Natural killer cell (primary cell): ENCODE results near the gene PCSK5. TPM values are rescaled to one million over a fixed set of nuclear protein-coding genes. Genes with fewer than 3 reads are reported as not detected.

Experiments used
- ATAC-seq, 3 donors: fragments of 150-1000 bp in 2 of 3; fragments of 200-7000 bp in 1 of 3; cut with Tn5 transposase; 1 replicate in 1 of 3; 2 replicates in 2 of 3; pipeline ENCODE4 v1.10.0; 2021; ENCODE audit warnings: mild to moderate bottlenecking in 2 of 3, moderate library complexity in 2 of 3
- DNase-seq, 2 donors: peaks; one replicate each; pipeline versions ENCODE4 v3.0.0 to v3.0.0-alpha.2; 2013 to 2021; ENCODE audit warnings: mixed read lengths in 1 of 2
- H3K27ac ChIP-seq: one replicate; pipeline ENCODE4 v1.5.1; 2013; ENCODE audit warnings: mild to moderate bottlenecking, low read length
- H3K27me3 ChIP-seq: one replicate; pipeline ENCODE4 v1.6.1; 2013; ENCODE audit warnings: low read length; ENCODE audit not compliant: control insufficient read depth, insufficient read depth
- H3K36me3 ChIP-seq: one replicate; pipeline ENCODE4 v1.6.1; 2013; ENCODE audit warnings: low read length; ENCODE audit not compliant: control insufficient read depth, insufficient read depth
- H3K4me1 ChIP-seq: one replicate; pipeline ENCODE4 v1.6.1; 2013; ENCODE audit warnings: low read length; ENCODE audit not compliant: control insufficient read depth, insufficient read depth
- H3K4me3 ChIP-seq: one replicate; pipeline ENCODE4 v1.5.1; 2013; ENCODE audit warnings: low read length
- H3K9me3 ChIP-seq: one replicate; pipeline ENCODE4 v1.6.1; 2013; ENCODE audit warnings: low read length; ENCODE audit not compliant: control insufficient read depth, insufficient read depth
- H3K27ac Mint-ChIP-seq, 2 donors: one replicate each; pipeline ENCODE4 v1.8.0; 2022; ENCODE audit warnings: mild to moderate bottlenecking in 2 of 2, mixed read lengths in 2 of 2, moderate library complexity in 1 of 2
- H3K27me3 Mint-ChIP-seq, 2 donors: one replicate each; pipeline ENCODE4 v1.8.0; 2022; ENCODE audit warnings: low read depth in 2 of 2, mixed read lengths in 2 of 2
- H3K36me3 Mint-ChIP-seq: one replicate; pipeline ENCODE4 v1.8.0; 2022; ENCODE audit warnings: mixed read lengths
- H3K4me1 Mint-ChIP-seq, 2 donors: one replicate each; pipeline ENCODE4 v1.8.0; 2022; ENCODE audit warnings: mixed read lengths in 2 of 2
- H3K4me3 Mint-ChIP-seq: one replicate; pipeline ENCODE4 v1.8.0; 2022; ENCODE audit warnings: mild to moderate bottlenecking, moderate library complexity, mixed read lengths
- H3K9me3 Mint-ChIP-seq, 2 donors: one replicate each; pipeline ENCODE4 v1.8.0; 2022; ENCODE audit warnings: mixed read lengths in 2 of 2
- CTCF ChIP-seq: fragments of 200-600 bp; IDR thresholded peaks from one replicate; pipeline ENCODE4 v1.8.0; 2022; ENCODE audit warnings: antibody characterized with exemption
- WGBS: methylation state at CpG from one replicate; pipeline ENCODE4 v1.1.7; 2013; ENCODE audit warnings: missing lambda C conversion rate; ENCODE audit not compliant: insufficient coverage; 5-methylcytosine and 5-hydroxymethylcytosine counted together
- intact Hi-C: fragments of 100-400 bp; cut with micrococcal nuclease; formaldehyde crosslinking; loops from one replicate; pipeline ENCODE4 v1.14.2; 2022
- total RNA-seq, 4 donors: library from RNA; stranded (reverse); fragments of 120-200 nt in 1 of 4; gene quantifications; one replicate each; pipeline versions ENCODE4 v1.2.3 to v1.2.4, GENCODE V29; 2013 to 2022

PCSK5 gene
- total RNA-seq, 3 donors from 2014 or later (not counting 1 experiment from before 2014, with no cell fraction given), result 2.4 to 13.2 (median 5.7) TPM

GRCh38 chr9:76200315-76200714, 309.8 kb downstream of the PCSK5 start:
- Histone ChIP-seq H3K9me3 (no peaks in the 10 kb centered on the region), H3K4me3 (no peak overlapping the region), H3K4me1 (no peaks in the 10 kb centered on the region), H3K27ac (no peak overlapping the region), H3K27me3 (no peaks in the 10 kb centered on the region), H3K36me3 (no peaks in the 10 kb centered on the region)
- no peak for ATAC-seq
- WGBS, result 79% methylated on average over 5 of the region's 5 CpGs
- Mint-ChIP-seq H3K27ac (no peak overlapping the region), H3K27me3 (peaks cover 0 to 5% of the 10 kb centered on the region in 2 donors), H3K4me1 (peaks cover 0 to 13% of the 10 kb centered on the region in 2 donors), H3K4me3 (no peak overlapping the region), H3K9me3 (no peaks in the 10 kb centered on the region), H3K36me3 (no peaks in the 10 kb centered on the region)
- intact Hi-C loops, result no loop called here
- no peak for TF ChIP-seq CTCF
- no peak for DNase-seq

- no peak overlapping the region for H3K4me3 ChIP-seq
- Mint-ChIP-seq H3K4me3 (no peak overlapping the region), H3K36me3 (no peaks in the 10 kb centered on the region), H3K27ac (no peak overlapping the region), H3K9me3 (no peaks in the 10 kb centered on the region), H3K4me1 (peaks cover 0 to 13% of the 10 kb centered on the region in 2 donors), H3K27me3 (peaks cover 0 to 5% of the 10 kb centered on the region in 2 donors)
- DNase-seq (no peak), ATAC-seq (no peak)
- intact Hi-C loops, result no loop called here
- no peaks in the 10 kb centered on the region for H3K36me3 ChIP-seq
- WGBS, result 83% methylated on average over 4 of the region's 4 CpGs
- no peaks in the 10 kb centered on the region for H3K9me3 ChIP-seq
- H3K27me3 ChIP-seq, result no peaks in the 10 kb centered on the region
- no peak overlapping the region for H3K27ac ChIP-seq
- no peak for TF ChIP-seq CTCF
- H3K4me1 ChIP-seq, result no peaks in the 10 kb centered on the region
Measured at GRCh38 chr9:76200745-76201144, 310.3 kb downstream of the PCSK5 start.

- no peak for TF ChIP-seq CTCF
- H3K9me3 Mint-ChIP-seq, result no peaks in the 10 kb centered on the region
- H3K27ac Mint-ChIP-seq, result no peak overlapping the region
- WGBS, result 42% methylated on average over 3 of the region's 3 CpGs
- DNase-seq (no peak), ATAC-seq (peak in 1 of 3 donors; percentile 14)
- H3K36me3 Mint-ChIP-seq, result no peaks in the 10 kb centered on the region
- no peak overlapping the region for H3K4me3 ChIP-seq
- intact Hi-C loops, result no loop called here
- H3K4me1 ChIP-seq, result no peaks in the 10 kb centered on the region
- H3K9me3 ChIP-seq, result no peaks in the 10 kb centered on the region
- no peak overlapping the region for H3K4me3 Mint-ChIP-seq
- H3K4me1 Mint-ChIP-seq, result peaks cover 0 to 6% of the 10 kb centered on the region in 2 donors
- H3K27me3 Mint-ChIP-seq, result peaks cover 5 to 9% of the 10 kb centered on the region in 2 donors
- no peaks in the 10 kb centered on the region for H3K27me3 ChIP-seq
- no peak overlapping the region for H3K27ac ChIP-seq
- no peaks in the 10 kb centered on the region for H3K36me3 ChIP-seq
Measured at GRCh38 chr9:76203373-76203772, 312.9 kb downstream of the PCSK5 start.

- Mint-ChIP-seq H3K27ac (no peak overlapping the region), H3K9me3 (no peaks in the 10 kb centered on the region), H3K36me3 (no peaks in the 10 kb centered on the region), H3K4me1 (peaks cover 0 to 12% of the 10 kb centered on the region in 2 donors), H3K4me3 (no peak overlapping the region), H3K27me3 (peaks cover 11 to 18% of the 10 kb centered on the region in 2 donors)
- intact Hi-C loops, result no loop called here
- WGBS, result 64% methylated on average over 1 of the region's 1 CpG
- Histone ChIP-seq H3K27ac (no peak overlapping the region), H3K4me1 (no peaks in the 10 kb centered on the region), H3K27me3 (no peaks in the 10 kb centered on the region), H3K9me3 (no peaks in the 10 kb centered on the region), H3K4me3 (no peak overlapping the region), H3K36me3 (no peaks in the 10 kb centered on the region)
- ATAC-seq (no peak), DNase-seq (no peak)
- TF ChIP-seq CTCF, result no peak
Measured at GRCh38 chr9:76206821-76207220, 316.3 kb downstream of the PCSK5 start.
